ENCODE results near the gene ISL2. TPM values are rescaled to one million over a fixed set of nuclear protein-coding genes. Genes with fewer than 3 reads are reported as not detected.

The ISL2 gene
- total RNA-seq, 2 experiments from 2014 or later: 0.22 TPM; not detected in 1

DNA sequence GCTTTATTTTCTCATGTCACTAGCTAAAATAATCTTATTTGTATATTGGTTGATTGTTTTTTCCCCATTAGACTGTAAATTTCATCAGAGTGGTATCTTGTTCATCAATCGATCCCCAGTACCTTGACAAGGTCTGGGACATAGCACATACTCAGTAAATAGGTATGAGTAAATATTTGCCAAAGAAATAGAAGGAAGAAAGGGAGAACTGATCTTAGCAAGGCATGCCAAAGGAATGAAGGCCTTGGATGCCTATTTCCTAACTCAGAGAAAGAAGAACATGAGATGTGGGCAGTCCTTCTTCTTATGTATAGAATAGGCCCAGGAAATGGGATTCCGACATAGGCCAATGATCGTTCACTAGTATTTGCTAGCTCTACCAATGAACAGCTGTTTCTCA is 54.7 kb downstream of the ISL2 start:
- CTCF ChIA-PET: no interaction called here
- ATAC-seq: no peak
- TF ChIP-seq, protein P1, sequence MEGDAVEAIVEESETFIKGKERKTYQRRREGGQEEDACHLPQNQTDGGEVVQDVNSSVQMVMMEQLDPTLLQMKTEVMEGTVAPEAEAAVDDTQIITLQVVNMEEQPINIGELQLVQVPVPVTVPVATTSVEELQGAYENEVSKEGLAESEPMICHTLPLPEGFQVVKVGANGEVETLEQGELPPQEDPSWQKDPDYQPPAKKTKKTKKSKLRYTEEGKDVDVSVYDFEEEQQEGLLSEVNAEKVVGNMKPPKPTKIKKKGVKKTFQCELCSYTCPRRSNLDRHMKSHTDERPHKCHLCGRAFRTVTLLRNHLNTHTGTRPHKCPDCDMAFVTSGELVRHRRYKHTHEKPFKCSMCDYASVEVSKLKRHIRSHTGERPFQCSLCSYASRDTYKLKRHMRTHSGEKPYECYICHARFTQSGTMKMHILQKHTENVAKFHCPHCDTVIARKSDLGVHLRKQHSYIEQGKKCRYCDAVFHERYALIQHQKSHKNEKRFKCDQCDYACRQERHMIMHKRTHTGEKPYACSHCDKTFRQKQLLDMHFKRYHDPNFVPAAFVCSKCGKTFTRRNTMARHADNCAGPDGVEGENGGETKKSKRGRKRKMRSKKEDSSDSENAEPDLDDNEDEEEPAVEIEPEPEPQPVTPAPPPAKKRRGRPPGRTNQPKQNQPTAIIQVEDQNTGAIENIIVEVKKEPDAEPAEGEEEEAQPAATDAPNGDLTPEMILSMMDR (IDR thresholded peaks at IDR 0.05): no peak

DNA sequence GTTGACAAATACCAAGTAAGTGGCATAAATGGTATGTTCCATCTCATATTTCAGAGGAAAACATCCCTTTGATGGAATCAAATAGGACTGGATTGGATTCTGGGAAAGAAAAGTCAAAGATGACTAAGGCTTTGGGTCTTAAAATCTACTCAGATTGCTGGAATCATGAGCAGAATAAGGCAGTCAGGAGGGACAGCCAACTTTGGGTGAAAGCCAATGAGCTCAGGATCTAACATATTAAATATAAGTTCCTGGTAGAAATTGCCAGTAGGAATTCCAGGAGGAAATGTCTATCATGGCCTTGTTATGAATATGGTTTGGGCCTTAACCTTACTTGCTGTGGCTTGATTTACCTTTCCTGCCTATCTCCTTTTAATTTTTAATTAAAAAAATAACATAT is 55.3 kb downstream of the ISL2 start:
- ATAC-seq: no peak
- Mint-ChIP-seq H3K9me3 (no peaks in the 10 kb centered on the region), H3K36me3 (ENCODE audit: low read depth) (peaks cover 2% of the 10 kb centered on the region), H3K4me1 (ENCODE audit: low read depth) (no peaks in the 10 kb centered on the region), H3K27me3 (no peaks in the 10 kb centered on the region), H3K4me3 (no peak overlapping the region), H3K27ac (no peak overlapping the region)
- TF ChIP-seq, protein P1 (IDR thresholded peaks at IDR 0.05): no peak
- intact Hi-C loops (cut with micrococcal nuclease): no loop called here
- CTCF ChIA-PET: no interaction called here
- no peak for DNase-seq
- POLR2A ChIA-PET: no interaction called here

More for the DNA sequence above, 54.7 kb downstream of the ISL2 start:
- Mint-ChIP-seq H3K36me3 (ENCODE audit: low read depth) (peaks cover 2% of the 10 kb centered on the region), H3K4me3 (no peak overlapping the region), H3K27ac (no peak overlapping the region), H3K9me3 (no peaks in the 10 kb centered on the region), H3K27me3 (no peaks in the 10 kb centered on the region), H3K4me1 (ENCODE audit: low read depth) (no peaks in the 10 kb centered on the region)
- no peak for DNase-seq
- POLR2A ChIA-PET: no interaction called here
- intact Hi-C loops (cut with micrococcal nuclease): no loop called here

Other genes starting within 250 kb of the ISL2 start
- 100 to 1,000 TPM; 159 to 164 TPM for gene ETFA, start 25.3 kb upstream of the ISL2 start, total RNA-seq